ENCODE data around the gene SMIM35.

The SMIM35 gene

GRCh38 chr11:118099838-118100556, 13.2 kb upstream of the SMIM35 start:
- peaks cover 13% of the 10 kb centered on the region for H3K4me1 ChIP-seq (ENCODE audit: insufficient read depth, low read length)
- no peaks in the 10 kb centered on the region for H3K9me3 ChIP-seq (ENCODE audit: control insufficient read depth, insufficient read depth, low read length)
- H3K36me3 ChIP-seq (ENCODE audit: insufficient read depth, low read length) = no peaks in the 10 kb centered on the region
- no peak overlapping the region for H3K9ac ChIP-seq (ENCODE audit: low read depth, low read length)

- Histone ChIP-seq H3K9me3 (ENCODE audit: control insufficient read depth, insufficient read depth, low read length) (no peaks in the 10 kb centered on the region), H3K4me1 (ENCODE audit: insufficient read depth, low read length) (peaks cover 13% of the 10 kb centered on the region), H3K9ac (ENCODE audit: low read depth, low read length) (no peak overlapping the region), H3K36me3 (ENCODE audit: insufficient read depth, low read length) (no peaks in the 10 kb centered on the region)
These were observed 12.5 kb upstream of the SMIM35 start for GRCh38 chr11:118098996-118099837.

GRCh38 chr11:118095967-118096367, 9.2 kb upstream of the SMIM35 start:
- H3K9me3 ChIP-seq (ENCODE audit: control insufficient read depth, insufficient read depth, low read length) = no peaks in the 10 kb centered on the region
- peaks cover 13% of the 10 kb centered on the region for H3K4me1 ChIP-seq (ENCODE audit: insufficient read depth, low read length)
- no peak overlapping the region for H3K9ac ChIP-seq (ENCODE audit: low read depth, low read length)
- no peaks in the 10 kb centered on the region for H3K36me3 ChIP-seq (ENCODE audit: insufficient read depth, low read length)

- no peak overlapping the region for H3K9ac ChIP-seq (ENCODE audit: low read depth, low read length)
- H3K36me3 ChIP-seq (ENCODE audit: insufficient read depth, low read length) = no peaks in the 10 kb centered on the region
- H3K9me3 ChIP-seq (ENCODE audit: control insufficient read depth, insufficient read depth, low read length) = no peaks in the 10 kb centered on the region
- peaks cover 13% of the 10 kb centered on the region for H3K4me1 ChIP-seq (ENCODE audit: insufficient read depth, low read length)
These were observed 8.7 kb upstream of the SMIM35 start for GRCh38 chr11:118095493-118095892.

GRCh38 chr11:118092907-118093571, 6.3 kb upstream of the SMIM35 start:
- no peaks in the 10 kb centered on the region for H3K36me3 ChIP-seq (ENCODE audit: insufficient read depth, low read length)
- H3K4me1 ChIP-seq (ENCODE audit: insufficient read depth, low read length) = no peaks in the 10 kb centered on the region
- H3K9ac ChIP-seq (ENCODE audit: low read depth, low read length) = no peak overlapping the region
- H3K9me3 ChIP-seq (ENCODE audit: control insufficient read depth, insufficient read depth, low read length) = no peaks in the 10 kb centered on the region

GRCh38 chr11:118091690-118092089, 4.9 kb upstream of the SMIM35 start:
- no peaks in the 10 kb centered on the region for H3K9me3 ChIP-seq (ENCODE audit: control insufficient read depth, insufficient read depth, low read length)
- H3K4me1 ChIP-seq (ENCODE audit: insufficient read depth, low read length) = no peaks in the 10 kb centered on the region
- H3K36me3 ChIP-seq (ENCODE audit: insufficient read depth, low read length) = no peaks in the 10 kb centered on the region

GRCh38 chr11:118090545-118091162, 3.9 kb upstream of the SMIM35 start:
- Histone ChIP-seq H3K9me3 (ENCODE audit: control insufficient read depth, insufficient read depth, low read length) (no peaks in the 10 kb centered on the region), H3K4me1 (ENCODE audit: insufficient read depth, low read length) (no peaks in the 10 kb centered on the region), H3K36me3 (ENCODE audit: insufficient read depth, low read length) (no peaks in the 10 kb centered on the region), H3K9ac (ENCODE audit: low read depth, low read length) (no peak overlapping the region)

More at GRCh38 chr11:118091690-118092089, 4.9 kb upstream of the SMIM35 start:
- H3K9ac ChIP-seq (ENCODE audit: low read depth, low read length) = no peak overlapping the region

GRCh38 chr11:118088531-118088930, 1.8 kb upstream of the SMIM35 start:
- Histone ChIP-seq H3K9me3 (ENCODE audit: control insufficient read depth, insufficient read depth, low read length) (no peaks in the 10 kb centered on the region), H3K4me1 (ENCODE audit: insufficient read depth, low read length) (no peaks in the 10 kb centered on the region), H3K36me3 (ENCODE audit: insufficient read depth, low read length) (no peaks in the 10 kb centered on the region), H3K9ac (ENCODE audit: low read depth, low read length) (no peak overlapping the region)

- peaks cover 2% of the 10 kb centered on the region; the same call in 1 of the 2 replicates for H3K4me1 ChIP-seq (ENCODE audit: insufficient read depth, low read length)
- H3K9me3 ChIP-seq (ENCODE audit: control insufficient read depth, insufficient read depth, low read length) = no peaks in the 10 kb centered on the region
- H3K9ac ChIP-seq (ENCODE audit: low read depth, low read length) = no peak overlapping the region
- no peaks in the 10 kb centered on the region for H3K36me3 ChIP-seq (ENCODE audit: insufficient read depth, low read length)
These were observed 1.2 kb upstream of the SMIM35 start for GRCh38 chr11:118087931-118088330.

GRCh38 chr11:118084656-118085055, 2.1 kb downstream of the SMIM35 start:
- Histone ChIP-seq H3K4me1 (ENCODE audit: insufficient read depth, low read length) (peaks cover 6% of the 10 kb centered on the region), H3K9ac (ENCODE audit: low read depth, low read length) (no peak overlapping the region), H3K36me3 (ENCODE audit: insufficient read depth, low read length) (no peaks in the 10 kb centered on the region), H3K9me3 (ENCODE audit: control insufficient read depth, insufficient read depth, low read length) (no peaks in the 10 kb centered on the region)

GRCh38 chr11:118084247-118084646, 2.5 kb downstream of the SMIM35 start:
- Histone ChIP-seq H3K4me1 (ENCODE audit: insufficient read depth, low read length) (peaks cover 6% of the 10 kb centered on the region), H3K36me3 (ENCODE audit: insufficient read depth, low read length) (no peaks in the 10 kb centered on the region), H3K9ac (ENCODE audit: low read depth, low read length) (no peak overlapping the region), H3K9me3 (ENCODE audit: control insufficient read depth, insufficient read depth, low read length) (no peaks in the 10 kb centered on the region)

GRCh38 chr11:118082880-118083552, 3.7 kb downstream of the SMIM35 start:
- H3K9me3 ChIP-seq (ENCODE audit: control insufficient read depth, insufficient read depth, low read length) = no peaks in the 10 kb centered on the region
- no peak overlapping the region for H3K9ac ChIP-seq (ENCODE audit: low read depth, low read length)
- H3K36me3 ChIP-seq (ENCODE audit: insufficient read depth, low read length) = no peaks in the 10 kb centered on the region
- peaks cover 6% of the 10 kb centered on the region for H3K4me1 ChIP-seq (ENCODE audit: insufficient read depth, low read length)

GRCh38 chr11:118081241-118081958, 5.4 kb downstream of the SMIM35 start:
- H3K9me3 ChIP-seq (ENCODE audit: control insufficient read depth, insufficient read depth, low read length) = no peaks in the 10 kb centered on the region
- H3K9ac ChIP-seq (ENCODE audit: low read depth, low read length) = no peak overlapping the region
- no peaks in the 10 kb centered on the region for H3K36me3 ChIP-seq (ENCODE audit: insufficient read depth, low read length)
- peaks cover 6% of the 10 kb centered on the region for H3K4me1 ChIP-seq (ENCODE audit: insufficient read depth, low read length)
